Amniotic epithelial cell (primary cell): ENCODE results near the gene IL37.

Experiments used
- DNase-seq: peaks from one replicate; pipeline ENCODE4 v3.0.0-alpha.2; 2010; ENCODE audit warnings: low read depth

Gene IL37

GRCh38 chr2:112960230-112960825, 49.4 kb downstream of the IL37 start:
- no peak for DNase-seq

- DNase-seq, result no peak
Measured at GRCh38 chr2:112962308-112963175, 51.6 kb downstream of the IL37 start.

- no peak for DNase-seq
Measured at GRCh38 chr2:112967023-112967422, 56.1 kb downstream of the IL37 start.
